Activated T-helper 1 cell treated with anti-CD3 and anti-CD28 coated beads, Interleukin-2, amount 50 U/mL, for 16 hours (primary cell): ENCODE measurements around the gene PDE6G.

Experiments used
- DNase-seq, 2 donors: peaks; one replicate each; pipeline ENCODE4 v3.0.0-alpha.2; 2020; ENCODE audit warnings: low read depth in 1 of 2, low spot score in 1 of 2

The PDE6G gene

DNA sequence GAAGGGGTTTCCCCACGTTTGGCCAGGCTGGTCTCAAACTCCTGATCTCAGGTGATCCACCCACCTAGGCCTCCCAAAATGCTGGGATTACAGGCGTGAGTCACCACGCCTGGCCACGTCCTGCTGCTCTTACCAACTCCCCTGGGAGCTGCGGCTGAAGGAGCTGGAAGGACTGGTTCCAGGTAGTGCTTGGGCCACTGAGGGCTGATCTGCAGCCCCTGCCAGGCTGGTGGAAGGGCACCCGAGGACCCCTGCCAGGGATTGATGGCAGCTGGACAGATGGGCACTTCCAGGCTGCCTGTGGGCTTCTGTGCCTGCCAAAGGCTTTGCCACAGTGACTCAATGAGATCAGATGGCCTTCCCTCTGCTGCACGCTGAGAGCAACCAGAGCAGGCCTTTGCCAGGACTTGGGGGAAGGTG lies 7.7 kb upstream of the PDE6G start:
- no peak for DNase-seq

DNA sequence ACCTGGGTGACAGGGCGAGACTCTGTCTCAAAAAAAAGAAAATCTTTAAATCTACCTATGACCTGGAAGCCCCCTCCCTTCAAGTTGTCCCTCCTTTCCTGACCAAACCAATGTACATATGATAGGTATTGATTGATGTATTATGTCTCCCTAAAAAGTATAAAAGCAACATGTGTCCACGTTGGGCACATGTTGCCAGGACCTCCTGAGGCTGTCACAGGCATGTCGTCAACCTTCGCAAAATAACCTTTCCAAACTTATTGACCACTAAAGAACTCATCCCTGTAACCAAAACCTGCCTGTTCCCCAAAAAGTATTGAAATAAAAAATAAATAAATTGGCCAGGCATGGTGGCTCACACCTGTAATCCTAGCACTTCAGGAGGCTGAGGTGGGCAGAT lies 5.7 kb upstream of the PDE6G start:
- DNase-seq = no peak

- DNase-seq = no peak
These were observed 4.1 kb upstream of the PDE6G start for GRCh38 chr17:81660441-81660840.

GRCh38 chr17:81659038-81659437 lies 2.7 kb upstream of the PDE6G start:
- DNase-seq = no peak

DNA sequence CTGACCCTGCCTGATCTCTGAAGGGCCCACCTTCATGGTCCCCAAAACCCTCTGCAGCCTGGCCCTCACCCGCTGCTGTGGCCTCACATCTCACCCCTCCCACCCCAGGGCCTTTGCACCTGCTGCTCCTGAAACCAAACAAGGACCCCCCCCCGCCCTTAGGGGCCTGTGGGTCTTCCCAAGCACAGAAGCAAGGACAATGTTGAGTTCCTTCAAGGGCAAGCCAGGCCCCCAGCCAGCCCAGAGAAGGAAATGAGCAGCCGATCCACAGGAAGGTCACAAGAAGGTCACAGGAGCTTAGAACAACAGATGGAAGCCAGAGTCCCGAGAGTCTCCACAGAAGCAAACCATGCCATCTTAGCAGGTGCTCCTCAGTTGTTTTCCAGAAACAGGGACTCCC lies 493 bp upstream of the PDE6G start:
- DNase-seq = no peak

- DNase-seq = no peak
These were observed 794 bp downstream of the PDE6G start for GRCh38 chr17:81655378-81656117.

GRCh38 chr17:81652906-81653771 lies 3.2 kb downstream of the PDE6G start:
- no peak for DNase-seq

DNA sequence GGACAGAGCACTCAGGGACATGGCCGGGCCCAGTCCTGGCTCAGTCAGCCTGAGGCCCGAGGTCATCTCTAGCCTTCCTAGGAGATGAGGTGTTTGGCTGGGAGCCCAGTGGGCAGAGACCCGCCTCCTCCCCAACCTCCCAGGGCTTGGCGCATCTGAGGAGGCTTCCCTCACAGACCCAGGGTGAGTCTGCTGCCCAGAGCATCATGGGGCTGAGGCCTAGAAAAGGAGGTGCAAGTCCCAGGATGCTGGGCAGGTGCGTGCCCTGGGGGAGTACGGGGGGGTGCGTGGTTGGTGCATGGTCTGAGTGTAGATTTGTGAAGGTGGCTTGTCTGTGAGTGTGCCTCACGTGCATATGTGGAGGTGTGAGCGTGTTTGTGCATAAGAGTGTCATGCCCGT lies 4.7 kb downstream of the PDE6G start:
- no peak for DNase-seq

DNA sequence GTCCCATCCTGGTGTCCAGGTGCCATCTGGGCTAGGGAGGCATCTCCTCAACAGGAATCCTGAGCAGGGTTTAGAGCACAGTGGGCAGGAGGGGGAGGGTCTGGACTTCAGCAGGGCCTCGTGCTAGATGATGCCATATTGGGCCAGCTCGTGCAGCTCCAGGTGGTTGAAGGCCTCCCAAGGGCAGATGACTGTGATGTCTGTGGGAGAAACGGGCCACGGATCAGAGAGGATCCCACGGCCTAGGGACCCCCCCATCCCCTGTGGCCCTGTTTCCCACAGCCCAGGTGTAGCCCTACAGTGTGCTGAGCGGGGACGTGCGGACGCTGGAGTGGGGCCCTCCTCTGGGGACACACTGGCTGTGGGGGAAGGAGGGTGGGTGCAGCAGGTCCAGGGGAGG lies 5.4 kb downstream of the PDE6G start:
- no peak for DNase-seq

GRCh38 chr17:81648707-81649085 lies 7.6 kb downstream of the PDE6G start:
- DNase-seq = no peak

- no peak for DNase-seq
These were observed 8.2 kb downstream of the PDE6G start for GRCh38 chr17:81648013-81648706.

DNA sequence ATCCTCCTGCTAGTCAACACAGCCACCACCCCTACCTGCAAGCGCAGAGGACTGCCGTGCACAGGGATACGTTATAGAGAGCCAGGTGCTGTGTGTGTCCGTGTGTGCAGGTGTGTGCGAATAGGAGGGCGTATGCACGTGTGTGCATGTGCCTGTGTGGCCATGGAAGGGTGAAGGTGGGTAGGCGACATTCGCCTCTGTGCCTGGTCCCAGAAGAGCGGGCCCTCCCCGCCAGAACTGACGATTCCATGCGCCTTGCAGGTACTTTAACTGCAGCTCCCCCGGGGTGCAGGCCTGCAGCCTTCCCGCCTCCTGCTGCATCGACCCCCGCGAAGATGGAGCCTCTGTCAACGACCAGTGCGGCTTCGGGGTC lies 8.7 kb downstream of the PDE6G start:
- DNase-seq = no peak

- no peak for DNase-seq
These were observed 9.3 kb downstream of the PDE6G start for GRCh38 chr17:81646869-81647600.

GRCh38 chr17:81644976-81645952 lies 11.1 kb downstream of the PDE6G start:
- no peak for DNase-seq

GRCh38 chr17:81644496-81644895 lies 11.8 kb downstream of the PDE6G start:
- no peak for DNase-seq

GRCh38 chr17:81641825-81642489 lies 14.4 kb downstream of the PDE6G start:
- DNase-seq = no peak

- no peak for DNase-seq
These were observed 16.3 kb downstream of the PDE6G start for GRCh38 chr17:81640011-81640410.

DNA sequence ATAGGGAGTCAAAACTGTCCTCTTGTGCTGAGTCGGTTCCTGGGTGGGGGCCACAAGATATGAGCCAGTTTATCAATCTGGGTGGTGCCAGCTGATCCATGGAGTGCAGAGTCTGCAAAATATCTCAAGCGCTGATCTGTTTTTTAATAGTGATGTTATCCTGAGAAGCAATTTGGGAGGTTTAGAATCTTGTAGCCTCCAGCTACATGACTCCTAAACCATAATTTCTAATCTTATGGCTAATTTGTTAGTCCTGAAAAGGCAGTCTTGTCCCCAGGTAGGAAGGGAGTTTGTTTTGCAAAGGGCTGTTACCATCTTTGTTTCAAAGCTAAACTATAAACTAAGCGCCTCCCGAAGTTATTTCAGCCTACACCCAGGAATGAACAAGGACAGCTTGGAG lies 17.7 kb downstream of the PDE6G start:
- no peak for DNase-seq

- DNase-seq = peak; percentile 66 to 78
These were observed 19.6 kb downstream of the PDE6G start, which contains the start of the genes NPLOC4 and TSPAN10 for GRCh38 chr17:81636505-81637288. TSS of gene NPLOC4 (minus strand) at chr17:81637112. CDS start at chr17:81636930, 182 bp downstream. TSS of gene TSPAN10 (plus strand) at chr17:81637196. CDS start at chr17:81642413, 5,217 bp downstream.
